ENCODE data around the gene NAV3. TPM values are rescaled to one million over a fixed set of nuclear protein-coding genes. Genes with fewer than 3 reads are reported as not detected.

The NAV3 gene
- total and polyA plus RNA-seq, 4 donors = 0.22 to 1.7 (median 0.71) TPM

DNA sequence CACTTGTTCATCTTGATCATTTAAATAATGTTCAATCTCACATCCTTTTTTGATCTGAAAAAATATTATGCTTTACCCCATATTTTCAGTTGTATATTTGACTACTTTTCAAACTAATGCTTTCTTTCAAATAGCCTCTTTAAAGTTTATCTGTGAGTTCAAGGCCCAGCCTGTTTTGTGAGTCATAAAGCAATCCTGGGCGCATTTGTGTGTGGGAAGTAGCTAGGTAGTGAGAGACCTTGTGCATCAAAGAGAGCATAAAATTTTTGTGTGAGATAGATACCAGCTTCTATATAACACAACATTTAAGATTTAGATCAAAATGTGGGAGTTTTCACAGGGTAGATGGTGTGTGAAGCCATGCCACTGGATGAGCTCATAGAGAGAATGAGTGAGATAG, 405.6 kb downstream of the NAV3 start:
- 94% methylated on average over 1 of the region's 1 CpG for WGBS
- Histone ChIP-seq H3K36me3 (ENCODE audit: control insufficient read depth in 4 of 4, insufficient read depth in 3 of 4, low read depth in 1 of 4, low read length in 3 of 4) (no peaks in the 10 kb centered on the region), H3K27ac (ENCODE audit: low read depth in 1 of 2, low read length in 2 of 2) (no peak overlapping the region), H3K4me3 (ENCODE audit: low read depth in 1 of 3, low read length in 3 of 3) (no peak overlapping the region), H3K9ac (ENCODE audit: low read depth in 1 of 2, low read length in 2 of 2) (no peak overlapping the region), H3K4me1 (ENCODE audit: control insufficient read depth in 4 of 4, insufficient read depth in 4 of 4, low read length in 3 of 4) (no peaks in the 10 kb centered on the region), H3K27me3 (ENCODE audit: control insufficient read depth in 4 of 4, insufficient read depth in 4 of 4, low read length in 3 of 4) (no peaks in the 10 kb centered on the region), H3K9me3 (ENCODE audit: control insufficient read depth in 4 of 4, low read length in 3 of 4) (no peaks in the 10 kb centered on the region)
- TF ChIP-seq HNF4A (conservative IDR thresholded peaks at IDR 0.05) = no peak
- TF ChIP-seq, protein P1, sequence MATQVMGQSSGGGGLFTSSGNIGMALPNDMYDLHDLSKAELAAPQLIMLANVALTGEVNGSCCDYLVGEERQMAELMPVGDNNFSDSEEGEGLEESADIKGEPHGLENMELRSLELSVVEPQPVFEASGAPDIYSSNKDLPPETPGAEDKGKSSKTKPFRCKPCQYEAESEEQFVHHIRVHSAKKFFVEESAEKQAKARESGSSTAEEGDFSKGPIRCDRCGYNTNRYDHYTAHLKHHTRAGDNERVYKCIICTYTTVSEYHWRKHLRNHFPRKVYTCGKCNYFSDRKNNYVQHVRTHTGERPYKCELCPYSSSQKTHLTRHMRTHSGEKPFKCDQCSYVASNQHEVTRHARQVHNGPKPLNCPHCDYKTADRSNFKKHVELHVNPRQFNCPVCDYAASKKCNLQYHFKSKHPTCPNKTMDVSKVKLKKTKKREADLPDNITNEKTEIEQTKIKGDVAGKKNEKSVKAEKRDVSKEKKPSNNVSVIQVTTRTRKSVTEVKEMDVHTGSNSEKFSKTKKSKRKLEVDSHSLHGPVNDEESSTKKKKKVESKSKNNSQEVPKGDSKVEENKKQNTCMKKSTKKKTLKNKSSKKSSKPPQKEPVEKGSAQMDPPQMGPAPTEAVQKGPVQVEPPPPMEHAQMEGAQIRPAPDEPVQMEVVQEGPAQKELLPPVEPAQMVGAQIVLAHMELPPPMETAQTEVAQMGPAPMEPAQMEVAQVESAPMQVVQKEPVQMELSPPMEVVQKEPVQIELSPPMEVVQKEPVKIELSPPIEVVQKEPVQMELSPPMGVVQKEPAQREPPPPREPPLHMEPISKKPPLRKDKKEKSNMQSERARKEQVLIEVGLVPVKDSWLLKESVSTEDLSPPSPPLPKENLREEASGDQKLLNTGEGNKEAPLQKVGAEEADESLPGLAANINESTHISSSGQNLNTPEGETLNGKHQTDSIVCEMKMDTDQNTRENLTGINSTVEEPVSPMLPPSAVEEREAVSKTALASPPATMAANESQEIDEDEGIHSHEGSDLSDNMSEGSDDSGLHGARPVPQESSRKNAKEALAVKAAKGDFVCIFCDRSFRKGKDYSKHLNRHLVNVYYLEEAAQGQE (IDR thresholded peaks at IDR 0.05) = no peak
- TF ChIP-seq TAF1 (conservative IDR thresholded peaks at IDR 0.05) = no peak
- no peak for TF ChIP-seq HNF4G (IDR thresholded peaks at IDR 0.05)
- TF ChIP-seq, protein P2, sequence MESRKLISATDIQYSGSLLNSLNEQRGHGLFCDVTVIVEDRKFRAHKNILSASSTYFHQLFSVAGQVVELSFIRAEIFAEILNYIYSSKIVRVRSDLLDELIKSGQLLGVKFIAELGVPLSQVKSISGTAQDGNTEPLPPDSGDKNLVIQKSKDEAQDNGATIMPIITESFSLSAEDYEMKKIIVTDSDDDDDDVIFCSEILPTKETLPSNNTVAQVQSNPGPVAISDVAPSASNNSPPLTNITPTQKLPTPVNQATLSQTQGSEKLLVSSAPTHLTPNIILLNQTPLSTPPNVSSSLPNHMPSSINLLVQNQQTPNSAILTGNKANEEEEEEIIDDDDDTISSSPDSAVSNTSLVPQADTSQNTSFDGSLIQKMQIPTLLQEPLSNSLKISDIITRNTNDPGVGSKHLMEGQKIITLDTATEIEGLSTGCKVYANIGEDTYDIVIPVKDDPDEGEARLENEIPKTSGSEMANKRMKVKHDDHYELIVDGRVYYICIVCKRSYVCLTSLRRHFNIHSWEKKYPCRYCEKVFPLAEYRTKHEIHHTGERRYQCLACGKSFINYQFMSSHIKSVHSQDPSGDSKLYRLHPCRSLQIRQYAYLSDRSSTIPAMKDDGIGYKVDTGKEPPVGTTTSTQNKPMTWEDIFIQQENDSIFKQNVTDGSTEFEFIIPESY (IDR thresholded peaks at IDR 0.05) = no peak
- TF ChIP-seq FOXA1 (IDR thresholded peaks at IDR 0.05) = no peak
- no peak for TF ChIP-seq YY1 (IDR thresholded peaks at IDR 0.05)
- TF ChIP-seq FOXA2 (IDR thresholded peaks at IDR 0.05) = no peak
- TF ChIP-seq RAD21 (IDR thresholded peaks at IDR 0.05) = no peak
- no peak for DNase-seq (ENCODE audit: low spot score)

DNA sequence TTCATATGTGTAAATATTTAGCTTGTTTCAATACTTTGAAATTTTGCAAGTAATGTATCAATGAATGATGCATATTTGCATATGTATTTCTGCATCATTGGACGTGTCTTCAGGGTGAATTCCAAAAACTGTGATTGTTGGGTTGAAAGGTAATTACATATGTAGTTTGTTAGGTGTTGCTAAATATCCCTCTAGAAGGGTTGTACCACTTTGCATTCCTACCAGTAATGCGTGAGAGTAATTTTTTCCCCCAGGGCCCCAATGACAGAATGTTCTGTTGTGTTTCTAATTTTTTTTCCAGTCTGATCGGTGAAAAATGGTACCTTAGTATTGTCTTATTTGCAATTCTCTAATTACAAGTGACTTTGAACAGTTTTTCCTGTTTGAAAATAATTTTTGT, 408.9 kb downstream of the NAV3 start:
- Histone ChIP-seq H3K27ac (ENCODE audit: low read depth in 1 of 2, low read length in 2 of 2) (no peak overlapping the region), H3K36me3 (ENCODE audit: control insufficient read depth in 4 of 4, insufficient read depth in 3 of 4, low read depth in 1 of 4, low read length in 3 of 4) (no peaks in the 10 kb centered on the region), H3K9ac (ENCODE audit: low read depth in 1 of 2, low read length in 2 of 2) (no peak overlapping the region), H3K4me1 (ENCODE audit: control insufficient read depth in 4 of 4, insufficient read depth in 4 of 4, low read length in 3 of 4) (no peaks in the 10 kb centered on the region), H3K9me3 (ENCODE audit: control insufficient read depth in 4 of 4, low read length in 3 of 4) (no peaks in the 10 kb centered on the region), H3K27me3 (ENCODE audit: control insufficient read depth in 4 of 4, insufficient read depth in 4 of 4, low read length in 3 of 4) (no peaks in the 10 kb centered on the region), H3K4me3 (ENCODE audit: low read depth in 1 of 3, low read length in 3 of 3) (no peak overlapping the region)
- DNase-seq (ENCODE audit: low spot score) = no peak
- TF ChIP-seq HNF4A (conservative IDR thresholded peaks at IDR 0.05) = no peak
- no peak for TF ChIP-seq RAD21 (IDR thresholded peaks at IDR 0.05)
- no peak for TF ChIP-seq TAF1 (conservative IDR thresholded peaks at IDR 0.05)
- TF ChIP-seq RXRA (IDR thresholded peaks at IDR 0.05) = no peak
- no peak for TF ChIP-seq GABPA (IDR thresholded peaks at IDR 0.05 in 1 of 2, conservative IDR thresholded peaks at IDR 0.05 in 1 of 2)
- TF ChIP-seq YY1 (IDR thresholded peaks at IDR 0.05) = no peak
- TF ChIP-seq, protein P2 (IDR thresholded peaks at IDR 0.05) = no peak
- TF ChIP-seq JUND (IDR thresholded peaks at IDR 0.05) = no peak
- TF ChIP-seq, protein P3, sequence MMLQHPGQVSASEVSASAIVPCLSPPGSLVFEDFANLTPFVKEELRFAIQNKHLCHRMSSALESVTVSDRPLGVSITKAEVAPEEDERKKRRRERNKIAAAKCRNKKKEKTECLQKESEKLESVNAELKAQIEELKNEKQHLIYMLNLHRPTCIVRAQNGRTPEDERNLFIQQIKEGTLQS (IDR thresholded peaks at IDR 0.05) = no peak
- no peak for TF ChIP-seq FOXA1 (IDR thresholded peaks at IDR 0.05)
- no peak for TF ChIP-seq FOXA2 (IDR thresholded peaks at IDR 0.05)
- TF ChIP-seq, protein P1 (IDR thresholded peaks at IDR 0.05) = no peak
- TF ChIP-seq EGR1 (IDR thresholded peaks at IDR 0.05; ENCODE audit: low read depth in 2 of 2) = no peak
- TF ChIP-seq, protein P4, sequence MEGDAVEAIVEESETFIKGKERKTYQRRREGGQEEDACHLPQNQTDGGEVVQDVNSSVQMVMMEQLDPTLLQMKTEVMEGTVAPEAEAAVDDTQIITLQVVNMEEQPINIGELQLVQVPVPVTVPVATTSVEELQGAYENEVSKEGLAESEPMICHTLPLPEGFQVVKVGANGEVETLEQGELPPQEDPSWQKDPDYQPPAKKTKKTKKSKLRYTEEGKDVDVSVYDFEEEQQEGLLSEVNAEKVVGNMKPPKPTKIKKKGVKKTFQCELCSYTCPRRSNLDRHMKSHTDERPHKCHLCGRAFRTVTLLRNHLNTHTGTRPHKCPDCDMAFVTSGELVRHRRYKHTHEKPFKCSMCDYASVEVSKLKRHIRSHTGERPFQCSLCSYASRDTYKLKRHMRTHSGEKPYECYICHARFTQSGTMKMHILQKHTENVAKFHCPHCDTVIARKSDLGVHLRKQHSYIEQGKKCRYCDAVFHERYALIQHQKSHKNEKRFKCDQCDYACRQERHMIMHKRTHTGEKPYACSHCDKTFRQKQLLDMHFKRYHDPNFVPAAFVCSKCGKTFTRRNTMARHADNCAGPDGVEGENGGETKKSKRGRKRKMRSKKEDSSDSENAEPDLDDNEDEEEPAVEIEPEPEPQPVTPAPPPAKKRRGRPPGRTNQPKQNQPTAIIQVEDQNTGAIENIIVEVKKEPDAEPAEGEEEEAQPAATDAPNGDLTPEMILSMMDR (IDR thresholded peaks at IDR 0.05; ENCODE audit: low read depth, low read length, missing input control) = no peak
- no peak for TF ChIP-seq HNF4G (IDR thresholded peaks at IDR 0.05)
- TF ChIP-seq, protein P5, sequence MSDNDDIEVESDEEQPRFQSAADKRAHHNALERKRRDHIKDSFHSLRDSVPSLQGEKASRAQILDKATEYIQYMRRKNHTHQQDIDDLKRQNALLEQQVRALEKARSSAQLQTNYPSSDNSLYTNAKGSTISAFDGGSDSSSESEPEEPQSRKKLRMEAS (IDR thresholded peaks at IDR 0.05) = no peak
- no peak for TF ChIP-seq SP1 (IDR thresholded peaks at IDR 0.05)
- TF ChIP-seq NR2F2 (IDR thresholded peaks at IDR 0.05) = no peak
- 84% methylated on average over 3 of the region's 3 CpGs for WGBS
